Measurements from ENCODE around the gene DPY19L3.

The DPY19L3 gene

DNA sequence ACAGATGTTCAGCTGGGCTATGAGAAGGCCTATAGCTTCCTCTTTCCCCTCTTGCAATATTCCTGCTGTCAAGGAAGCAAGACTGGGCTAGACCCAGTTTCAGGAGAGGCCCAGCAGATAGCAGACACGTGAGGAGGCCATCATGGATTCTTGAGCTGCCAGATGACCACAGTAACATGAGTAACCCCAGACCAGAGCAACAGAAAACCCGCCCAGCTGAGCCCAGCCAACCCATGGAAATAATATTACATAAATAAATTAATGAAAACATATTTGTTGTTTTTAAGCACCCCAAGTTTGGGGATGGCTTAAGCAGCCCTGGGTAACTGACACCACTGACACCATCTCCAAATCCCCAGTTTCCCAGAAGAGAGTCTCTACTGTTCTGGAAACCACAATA, 125.2 kb downstream of the DPY19L3 start:
- no peak for DNase-seq

DNA sequence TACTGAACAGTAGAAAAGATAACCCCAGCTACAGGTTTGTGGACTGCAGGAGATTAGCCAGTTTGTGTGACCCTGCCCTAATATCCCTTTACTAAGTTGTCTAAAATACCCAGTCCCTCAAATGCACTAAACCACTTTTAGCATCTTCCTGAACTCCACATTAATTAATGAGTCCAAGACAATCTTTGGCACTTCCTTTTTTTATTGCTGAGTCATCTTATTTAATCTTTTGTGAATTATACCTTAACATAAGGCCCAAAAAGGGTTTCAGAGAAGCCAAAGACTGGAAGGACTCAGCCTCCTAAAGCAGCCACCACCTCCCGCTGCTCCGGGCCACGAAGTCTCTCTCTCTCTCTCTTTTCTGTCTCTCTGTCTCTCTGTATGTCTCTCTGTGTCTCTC, 126.7 kb downstream of the DPY19L3 start:
- DNase-seq: no peak
